ENCODE results near the gene NHSL1.

DNA sequence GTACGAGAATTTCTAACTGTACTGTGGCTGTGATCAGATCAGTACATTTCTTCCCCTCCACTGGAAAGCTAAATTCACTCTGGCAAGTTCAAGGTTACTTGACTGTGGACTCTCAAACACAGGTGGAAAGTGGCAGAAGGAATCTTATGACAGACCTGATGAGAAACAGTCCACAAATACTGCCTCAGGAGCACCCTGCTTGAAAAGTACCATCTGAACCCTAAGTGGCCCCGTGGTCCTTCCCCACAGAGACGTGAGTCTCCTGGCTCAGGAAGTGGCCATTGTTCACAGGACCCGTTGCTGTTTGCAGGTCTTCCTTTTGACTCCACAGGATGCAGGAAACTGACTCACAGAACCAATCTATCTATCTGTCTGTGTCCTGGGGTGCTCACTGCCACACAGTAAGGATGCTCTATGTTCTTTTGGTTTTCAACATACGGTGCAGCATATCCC lies 47.5 kb upstream of the NHSL1 start:
- TF ChIP-seq, protein P1, sequence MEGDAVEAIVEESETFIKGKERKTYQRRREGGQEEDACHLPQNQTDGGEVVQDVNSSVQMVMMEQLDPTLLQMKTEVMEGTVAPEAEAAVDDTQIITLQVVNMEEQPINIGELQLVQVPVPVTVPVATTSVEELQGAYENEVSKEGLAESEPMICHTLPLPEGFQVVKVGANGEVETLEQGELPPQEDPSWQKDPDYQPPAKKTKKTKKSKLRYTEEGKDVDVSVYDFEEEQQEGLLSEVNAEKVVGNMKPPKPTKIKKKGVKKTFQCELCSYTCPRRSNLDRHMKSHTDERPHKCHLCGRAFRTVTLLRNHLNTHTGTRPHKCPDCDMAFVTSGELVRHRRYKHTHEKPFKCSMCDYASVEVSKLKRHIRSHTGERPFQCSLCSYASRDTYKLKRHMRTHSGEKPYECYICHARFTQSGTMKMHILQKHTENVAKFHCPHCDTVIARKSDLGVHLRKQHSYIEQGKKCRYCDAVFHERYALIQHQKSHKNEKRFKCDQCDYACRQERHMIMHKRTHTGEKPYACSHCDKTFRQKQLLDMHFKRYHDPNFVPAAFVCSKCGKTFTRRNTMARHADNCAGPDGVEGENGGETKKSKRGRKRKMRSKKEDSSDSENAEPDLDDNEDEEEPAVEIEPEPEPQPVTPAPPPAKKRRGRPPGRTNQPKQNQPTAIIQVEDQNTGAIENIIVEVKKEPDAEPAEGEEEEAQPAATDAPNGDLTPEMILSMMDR (IDR thresholded peaks at IDR 0.05; ENCODE audit: insufficient read depth, low read depth, low read length) = no peak
- no peak for TF ChIP-seq EZH2 (IDR thresholded peaks at IDR 0.05; ENCODE audit: insufficient read depth, low read length)

All from astrocyte (in vitro differentiated cells and primary cell).